HG02970 (cell line): ENCODE measurements around the gene LRRFIP2.
"Not testable (repeated sequence)": the region's sequence is repeated elsewhere in the genome, so short reads cannot be mapped to it uniquely, and the experiment has no call there.

Experiments used
- ATAC-seq: cut with Tn5 transposase; IDR thresholded peaks from one replicate; pipeline ENCODE4 v1.9.1; 2021; ENCODE audit warnings: mild to moderate bottlenecking, moderate library complexity, moderate number of reproducible peaks; ENCODE audit not compliant: unreplicated experiment, low FRiP score

The LRRFIP2 gene

GRCh38 chr3:37174532-37175126 is at the start of gene LRRFIP2:
Gene LRRFIP2 (minus strand): TSS chr3:37174582. CDS start chr3:37148983, 25,599 bp downstream.
- no peak for ATAC-seq

GRCh38 chr3:37223576-37223975 is 49.2 kb upstream of the LRRFIP2 start:
- no peak for ATAC-seq

- no peak for ATAC-seq
These were observed 48.8 kb upstream of the LRRFIP2 start for GRCh38 chr3:37223141-37223558.

- not testable (repeated sequence) for ATAC-seq
These were observed 48.2 kb upstream of the LRRFIP2 start for GRCh38 chr3:37222542-37222941.

GRCh38 chr3:37221407-37221806 is 47.0 kb upstream of the LRRFIP2 start:
- ATAC-seq: no peak

- no peak for ATAC-seq
These were observed 44.9 kb upstream of the LRRFIP2 start for GRCh38 chr3:37219266-37219665.

- no peak for ATAC-seq
These were observed 43.8 kb upstream of the LRRFIP2 start for GRCh38 chr3:37218206-37218605.

GRCh38 chr3:37217098-37217849 is 42.9 kb upstream of the LRRFIP2 start:
- ATAC-seq: no peak

GRCh38 chr3:37216597-37217097 is 42.3 kb upstream of the LRRFIP2 start:
- no peak for ATAC-seq

GRCh38 chr3:37214076-37214475 is 39.7 kb upstream of the LRRFIP2 start:
- no peak for ATAC-seq

GRCh38 chr3:37210230-37210629 is 35.8 kb upstream of the LRRFIP2 start:
- no peak for ATAC-seq

GRCh38 chr3:37208576-37208975 is 34.2 kb upstream of the LRRFIP2 start:
- ATAC-seq: not testable (repeated sequence)

- not testable (repeated sequence) for ATAC-seq
These were observed 33.6 kb upstream of the LRRFIP2 start for GRCh38 chr3:37208008-37208407.

- not testable (repeated sequence) for ATAC-seq
These were observed 31.7 kb upstream of the LRRFIP2 start for GRCh38 chr3:37206041-37206440.

GRCh38 chr3:37204314-37204713 is 29.9 kb upstream of the LRRFIP2 start:
- no peak for ATAC-seq

GRCh38 chr3:37202035-37202434 is 27.7 kb upstream of the LRRFIP2 start:
- ATAC-seq: no peak

- no peak for ATAC-seq
These were observed 25.8 kb upstream of the LRRFIP2 start for GRCh38 chr3:37200141-37200540.

- ATAC-seq: no peak
These were observed 24.6 kb upstream of the LRRFIP2 start for GRCh38 chr3:37198996-37199395.

- ATAC-seq: no peak
These were observed 24.2 kb upstream of the LRRFIP2 start for GRCh38 chr3:37198547-37198946.

GRCh38 chr3:37197810-37198371 is 23.5 kb upstream of the LRRFIP2 start:
- ATAC-seq: no peak

GRCh38 chr3:37194533-37194932 is 20.2 kb upstream of the LRRFIP2 start:
- no peak for ATAC-seq
